GM13977 (cell line): ENCODE results near the gene ITGBL1.

Experiments
- DNase-seq: peaks from one replicate; pipeline ENCODE4 v3.0.0; 2012; ENCODE audit warnings: low spot score
- CTCF ChIP-seq: IDR thresholded peaks from 2 replicates; pipeline ENCODE4 v1.5.1; 2012; ENCODE audit warnings: mild to moderate bottlenecking, control low read depth; ENCODE audit not compliant: insufficient read depth; ENCODE audit errors: extremely low read depth, missing control alignments
- in situ Hi-C: fragments of 300-500 bp; cut with MboI; formaldehyde crosslinking; loops from one replicate; pipeline ENCODE4 v1.12.0; 2022; ENCODE audit warnings: low sequenced_read_pairs, low pct_unique_long_range_greater_than_20kb, mixed read lengths, inconsistent platforms; ENCODE audit not compliant: unreplicated experiment

ITGBL1 gene

DNA sequence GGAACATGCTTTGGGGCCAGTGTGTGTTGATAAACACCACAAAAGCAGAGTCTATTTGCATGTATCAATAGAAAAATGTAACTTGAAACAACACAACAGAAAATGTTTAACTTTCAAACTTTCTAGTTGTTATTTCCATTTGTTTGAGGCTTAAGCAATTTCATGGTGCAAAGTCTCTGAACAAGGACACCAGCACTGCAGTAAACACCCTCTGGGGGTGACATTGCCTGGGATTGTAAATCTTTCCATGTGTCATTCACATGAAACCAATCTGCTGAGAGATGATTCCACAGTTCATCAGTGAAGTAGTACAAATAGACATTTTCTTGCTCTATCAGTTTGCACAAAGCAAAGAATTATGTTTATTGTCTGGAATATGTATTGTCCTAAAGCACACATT lies 124.5 kb downstream of the ITGBL1 start:
- no peak for DNase-seq
- no peak for TF ChIP-seq CTCF
- in situ Hi-C loops, result no loop called here

- in situ Hi-C loops, result no loop called here
- no peak for TF ChIP-seq CTCF
- no peak for DNase-seq
Observed at GRCh38 chr13:101579281-101579802, 126.9 kb downstream of the ITGBL1 start.

DNA sequence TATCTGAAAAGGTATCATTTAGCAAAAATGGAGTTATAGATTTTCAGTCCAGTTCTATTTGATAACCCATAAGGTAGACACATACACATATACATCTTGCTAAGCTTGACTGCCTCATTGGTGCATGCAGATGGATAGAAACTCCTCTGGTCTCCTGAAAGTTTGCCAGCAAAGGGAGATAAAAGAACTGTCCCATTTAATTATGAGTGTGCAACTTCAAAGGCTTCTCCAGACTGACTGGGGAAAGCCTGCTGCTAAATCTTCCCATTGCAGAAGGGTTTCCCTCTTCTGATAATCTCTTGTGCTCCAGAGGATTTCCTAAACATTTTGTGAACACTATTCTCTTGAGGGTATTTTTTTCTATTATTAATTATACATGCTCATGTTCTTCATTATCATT lies 131.9 kb downstream of the ITGBL1 start:
- no peak for DNase-seq
- TF ChIP-seq CTCF, result no peak
- in situ Hi-C loops, result no loop called here

GRCh38 chr13:101590479-101590878 lies 138.0 kb downstream of the ITGBL1 start:
- DNase-seq, result no peak
- no peak for TF ChIP-seq CTCF
- in situ Hi-C loops, result no loop called here

DNA sequence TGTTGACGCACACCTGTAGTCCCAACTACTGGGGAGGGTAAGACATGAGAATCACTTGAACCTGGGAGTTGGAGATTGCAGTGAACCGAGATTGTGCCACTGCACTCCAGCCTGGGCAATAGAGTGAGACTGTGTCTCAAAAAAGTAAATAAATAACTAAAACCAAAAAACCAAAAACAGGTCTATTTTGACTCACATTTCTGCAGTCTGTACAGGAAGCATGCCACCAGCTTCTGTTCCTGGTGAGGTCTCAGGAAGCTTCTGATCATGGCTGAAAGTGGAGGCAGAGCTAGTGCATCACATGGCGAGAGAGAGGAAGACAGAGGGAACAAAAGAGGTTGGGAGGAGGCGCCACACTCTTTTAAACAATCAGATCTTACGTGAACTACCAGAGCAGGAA lies 142.5 kb downstream of the ITGBL1 start:
- TF ChIP-seq CTCF, result no peak
- in situ Hi-C loops, result no loop called here
- DNase-seq, result no peak

DNA sequence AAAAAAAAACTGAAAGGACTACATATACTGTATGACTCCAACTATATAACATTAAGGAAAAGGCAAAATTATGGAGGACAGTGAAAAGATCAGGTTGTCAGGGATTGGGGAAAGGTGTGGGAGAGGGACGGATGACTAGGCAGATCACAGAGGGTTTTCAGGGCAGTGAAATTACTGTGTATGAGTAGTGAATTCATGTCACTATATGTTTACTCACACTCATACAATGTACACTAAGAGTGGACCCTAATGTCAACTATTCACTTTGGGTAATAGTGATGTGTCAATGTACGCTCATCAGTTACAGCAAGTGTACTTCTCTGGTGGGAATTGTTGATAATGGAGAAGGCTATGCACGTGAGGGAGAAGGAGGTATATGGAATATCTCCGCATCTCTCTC lies 144.3 kb downstream of the ITGBL1 start:
- TF ChIP-seq CTCF, result no peak
- in situ Hi-C loops, result no loop called here
- no peak for DNase-seq
